HCT116 (cell line): Measurements from ENCODE around the gene MTHFR. TPM values are rescaled to one million over a fixed set of nuclear protein-coding genes. Genes with fewer than 3 reads are reported as not detected.

ENCODE experiments used
- ATAC-seq: fragments of 200-7000 bp; cut with Tn5 transposase; 2 replicates; pipeline ENCODE4 v1.9.1; 2020; ENCODE audit warnings: mild to moderate bottlenecking, moderate library complexity
- BruUV-seq: library from RNA; stranded (reverse); fragments of 400-500 nt; replicated peaks from 2 replicates; lab custom pipeline; 2021; lab: Mats Ljungman, UMichigan
- CTCF ChIA-PET: fragments of 300-600 bp; sonication (Branson Sonifier 250); formaldehyde crosslinking; loops from one replicate; lab custom pipeline; 2021; ENCODE audit warnings: antibody characterized with exemption; lab: Charles Lee
- POLR2A ChIA-PET: fragments of 300-600, 350-600 bp; sonication (Branson Sonifier 250); formaldehyde crosslinking; loops from one replicate; lab custom pipeline; 2021; ENCODE audit warnings: antibody characterized with exemption; lab: Charles Lee
- RAD21 ChIA-PET, 2 experiments: fragments of 300-600 bp; sonication (Branson Sonifier 250); formaldehyde crosslinking; loops; one replicate each; lab custom pipeline; 2023; ENCODE audit warnings: low total read pairs in 2 of 2; ENCODE audit not compliant: uncharacterized antibody in 2 of 2, unreplicated experiment in 2 of 2, low non-redundant PET in 1 of 2; lab: Charles Lee
- DNase-seq: peaks from one replicate; pipeline ENCODE4 v3.0.0-alpha.2; 2010; ENCODE audit warnings: low read depth, low spot score
- H2AFZ ChIP-seq: fragments of 200-600 bp; shearing (Covaris generic), sonication (generic); 2 replicates; pipeline ENCODE4 v1.6.1; 2017; ENCODE audit warnings: low read depth, mixed run types, mixed read lengths, antibody characterized with exemption, low read length; ENCODE audit not compliant: poor library complexity, severe bottlenecking
- H3K27ac ChIP-seq: 2 replicates; pipeline ENCODE4 v1.5.1; 2012; ENCODE audit warnings: low read depth, low read length
- H3K27me3 ChIP-seq: fragments of 200-600 bp; sonication (generic); 2 replicates; pipeline ENCODE4 v1.6.1; 2016; ENCODE audit warnings: mixed run types, low read length, mixed read lengths; ENCODE audit not compliant: insufficient read depth
- H3K36me3 ChIP-seq, 2 experiments: fragments of 200-500 bp in 1 of 2; fragments of 200-600 bp in 1 of 2; sonication (Bioruptor generic) in 1 of 2; sonication (generic) in 1 of 2; 2 replicates each; pipeline versions ENCODE4 v1.5.1 to v1.6.1; 2014 to 2016; ENCODE audit warnings: low read length in 2 of 2, inconsistent platforms in 1 of 2, mixed read lengths in 1 of 2, mixed run types in 1 of 2; ENCODE audit not compliant: insufficient read depth in 2 of 2, control insufficient read depth in 1 of 2
- H3K4me1 ChIP-seq, 2 experiments: fragments of 200-600 bp in 1 of 2; sonication (generic) in 1 of 2; 2 replicates each; pipeline versions ENCODE4 v1.5.1 to v1.6.1; 2012 to 2017; ENCODE audit warnings: low read length in 2 of 2, inconsistent platforms in 1 of 2, mild to moderate bottlenecking in 1 of 2, mixed read lengths in 1 of 2, mixed run types in 1 of 2, moderate library complexity in 1 of 2; ENCODE audit not compliant: insufficient read depth in 2 of 2, control insufficient read depth in 1 of 2
- H3K4me2 ChIP-seq: fragments of 200-600 bp; sonication (generic); 2 replicates; pipeline ENCODE4 v1.6.1; 2017; ENCODE audit warnings: mixed run types, low read length, mixed read lengths
- H3K4me3 ChIP-seq, 2 experiments: fragments of 200-600 bp in 1 of 2; sonication (generic) in 1 of 2; replicated peaks in 1 of 2; 2 replicates each; pipeline ENCODE4 v1.5.1; 2011 to 2016; ENCODE audit warnings: low read length in 2 of 2, control low read depth in 1 of 2, low read depth in 1 of 2, mild to moderate bottlenecking in 1 of 2, mixed read lengths in 1 of 2, mixed run types in 1 of 2
- H3K79me2 ChIP-seq: fragments of 200-600 bp; sonication (generic); 2 replicates; pipeline ENCODE4 v1.6.1; 2017; ENCODE audit warnings: mild to moderate bottlenecking, mixed run types, low read length, moderate library complexity, mixed read lengths; ENCODE audit not compliant: insufficient read depth
- H3K9ac ChIP-seq: fragments of 200-600 bp; sonication (generic); 2 replicates; pipeline ENCODE4 v1.6.1; 2016; ENCODE audit warnings: low read length, mixed read lengths
- H3K9me2 ChIP-seq: fragments of 200-600 bp; sonication (generic), shearing (Covaris generic); 2 replicates; pipeline ENCODE4 v1.6.1; 2017; ENCODE audit warnings: mixed run types, mild to moderate bottlenecking, moderate library complexity; ENCODE audit not compliant: insufficient read depth
- H3K9me3 ChIP-seq, 2 experiments: fragments of 200-500 bp in 1 of 2; fragments of 200-600 bp in 1 of 2; sonication (Bioruptor generic) in 1 of 2; sonication (generic) in 1 of 2; 2 replicates each; pipeline ENCODE4 v1.6.1; 2014 to 2017; ENCODE audit warnings: low read length in 2 of 2, mixed read lengths in 2 of 2, inconsistent platforms in 1 of 2, low read depth in 1 of 2, mild to moderate bottlenecking in 1 of 2, mixed run types in 1 of 2, moderate library complexity in 1 of 2; ENCODE audit not compliant: control insufficient read depth in 1 of 2, insufficient read depth in 1 of 2
- H4K20me1 ChIP-seq: fragments of 200-600 bp; sonication (generic), shearing (Covaris generic); 2 replicates; pipeline ENCODE4 v1.6.1; 2017; ENCODE audit warnings: mixed run types, mild to moderate bottlenecking, moderate library complexity; ENCODE audit not compliant: insufficient read depth
- CBX3 ChIP-seq: IDR thresholded peaks from 2 replicates; pipeline ENCODE4 v1.6.1; 2012; ENCODE audit warnings: low read depth
- CEBPB ChIP-seq: IDR thresholded peaks from 2 replicates; pipeline ENCODE4 v1.6.1; 2012; ENCODE audit warnings: low read depth
- ELF1 ChIP-seq: IDR thresholded peaks from 2 replicates; pipeline ENCODE4 v1.6.1; 2012; ENCODE audit warnings: low read depth, borderline replicate concordance
- EZH2 ChIP-seq: fragments of 200-600 bp; sonication (generic); IDR thresholded peaks from 2 replicates; pipeline ENCODE4 v1.6.1; 2017; ENCODE audit warnings: antibody characterized with exemption, mixed run types
- FOSL1 ChIP-seq: IDR thresholded peaks from 2 replicates; pipeline ENCODE4 v1.6.1; 2012; ENCODE audit warnings: low read depth
- JUND ChIP-seq: IDR thresholded peaks from 2 replicates; pipeline ENCODE4 v1.6.1; 2012
- POLR2AphosphoS5 ChIP-seq: IDR thresholded peaks from 2 replicates; pipeline ENCODE4 v1.6.1; 2011; ENCODE audit warnings: mild to moderate bottlenecking, low read depth, low read length, moderate library complexity
- RAD21 ChIP-seq: IDR thresholded peaks from 2 replicates; pipeline ENCODE4 v1.6.1; 2012; ENCODE audit warnings: low read depth, mild to moderate bottlenecking
- SP1 ChIP-seq: IDR thresholded peaks from 2 replicates; pipeline ENCODE4 v1.6.1; 2012; ENCODE audit warnings: low read depth
- SRF ChIP-seq: IDR thresholded peaks from 2 replicates; pipeline ENCODE4 v1.6.1; 2012; ENCODE audit warnings: low read depth
- TCF7L2 ChIP-seq: IDR thresholded peaks from 2 replicates; pipeline ENCODE4 v1.7.0; 2011; ENCODE audit warnings: borderline replicate concordance, inconsistent platforms; ENCODE audit not compliant: insufficient read depth, insufficient read length; ENCODE audit errors: extremely low read depth
- ZFX ChIP-seq: fragments of 450-650 bp; IDR thresholded peaks from 2 replicates; pipeline ENCODE4 v1.6.1; 2017
- ZNF274 ChIP-seq: fragments of 200-500 bp; sonication (Bioruptor generic); IDR thresholded peaks from 2 replicates; pipeline ENCODE4 v1.6.1; 2014; ENCODE audit warnings: mild to moderate bottlenecking, low read depth, low read length, inconsistent platforms
- intact Hi-C: fragments of 100-400 bp; cut with micrococcal nuclease; formaldehyde crosslinking; loops from 2 replicates; pipeline ENCODE4 v1.10.0; 2022
- total RNA-seq: library from RNA; stranded (reverse); gene quantifications from one replicate; pipeline ENCODE4 v1.2.1, GENCODE V29; 2021; ENCODE audit not compliant: unreplicated experiment
- TF ChIP-seq, protein P1 (sequence below): IDR thresholded peaks from 2 replicates; pipeline ENCODE4 v1.6.1; 2012; ENCODE audit warnings: low read depth
- TF ChIP-seq, protein P2 (sequence below), 3 experiments: fragments of 200-600 bp in 1 of 3; sonication (generic) in 1 of 3; IDR thresholded peaks in 2 of 3; conservative IDR thresholded peaks in 1 of 3; 2 replicates each; pipeline ENCODE4 v1.5.1; 2012 to 2017; ENCODE audit warnings: low read depth in 2 of 3, low read length in 2 of 3, antibody characterized with exemption in 1 of 3, borderline replicate concordance in 1 of 3, control low read depth in 1 of 3, mild to moderate bottlenecking in 1 of 3, mixed read lengths in 1 of 3, mixed run types in 1 of 3, moderate library complexity in 1 of 3; ENCODE audit not compliant: insufficient read depth in 1 of 3
- TF ChIP-seq, protein P3 (sequence below): IDR thresholded peaks from 2 replicates; pipeline ENCODE4 v1.6.1; 2012
- TF ChIP-seq, protein P4 (sequence below): IDR thresholded peaks from 2 replicates; pipeline ENCODE4 v1.6.1; 2012

The MTHFR gene
- total RNA-seq, 1 experiment from 2014 or later: 20.9 TPM

DNA sequence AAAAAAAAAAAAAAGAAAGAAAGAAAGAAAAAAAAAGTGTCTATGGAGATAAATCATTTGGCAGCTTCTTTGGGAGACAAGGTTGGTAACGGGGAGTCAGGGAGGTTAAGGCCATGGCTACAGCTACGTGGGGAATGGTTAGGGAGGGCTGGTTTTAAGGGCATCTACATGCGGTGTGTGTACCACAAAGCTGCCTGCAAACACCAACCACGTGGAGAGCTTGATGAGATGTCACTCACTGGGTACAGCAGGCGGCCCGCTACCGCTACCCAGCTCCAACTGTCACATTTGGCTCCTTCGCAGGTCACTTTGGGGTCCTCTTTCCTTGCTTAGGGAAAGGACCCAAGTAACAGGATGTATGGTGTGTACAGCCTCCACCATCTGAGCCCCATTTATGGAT, 48.8 kb upstream of the MTHFR start:
- CTCF ChIA-PET: no interaction called here
- no TSS peak for BruUV-seq

DNA sequence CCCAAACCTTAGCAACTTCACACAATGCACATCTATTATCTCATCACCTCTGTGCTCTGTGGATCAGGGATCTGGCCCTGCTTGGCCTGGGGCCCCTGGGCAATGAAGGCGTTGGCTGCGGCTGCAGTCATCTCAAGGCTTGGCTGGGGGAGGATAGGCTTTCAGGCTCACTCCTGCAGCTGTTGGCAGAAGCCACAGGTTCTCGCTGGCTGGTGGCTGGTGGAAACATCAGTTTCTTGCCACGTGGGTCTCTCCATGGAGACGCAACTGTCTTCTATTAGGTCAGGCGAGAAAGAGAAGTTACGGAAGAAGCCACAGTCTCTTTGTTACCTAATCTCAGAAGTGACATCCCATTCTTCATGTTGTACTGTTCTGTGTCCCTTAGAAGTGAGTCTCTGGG, 45.4 kb upstream of the MTHFR start:
- H3K9ac ChIP-seq: no peak overlapping the region
- ATAC-seq: no peak
- no peaks in the 10 kb centered on the region for H3K9me3 ChIP-seq
- no peaks in the 10 kb centered on the region for H3K36me3 ChIP-seq
- no peaks in the 10 kb centered on the region for H3K9me2 ChIP-seq
- no peaks in the 10 kb centered on the region for H4K20me1 ChIP-seq
- intact Hi-C loops: no loop called here
- H3K79me2 ChIP-seq: no peaks in the 10 kb centered on the region
- no peak overlapping the region for H3K4me3 ChIP-seq
- peaks cover 9% of the 10 kb centered on the region; the same call in 1 of the 2 replicates for H3K27me3 ChIP-seq
- no peak overlapping the region for H3K4me2 ChIP-seq
- ChIA-PET POLR2A (no interaction called here), CTCF (no interaction called here), RAD21 (no interaction called here)
- no peak overlapping the region for H2AFZ ChIP-seq
- BruUV-seq: no TSS peak
- DNase-seq: no peak
- H3K4me1 ChIP-seq: 0 out of 4 replicates have a peak, but pooled peaks cover 0 to 3% of the 10 kb centered on the region in 2 experiments
- H3K27ac ChIP-seq: no peak overlapping the region
- no peak for TF ChIP-seq EZH2
- TF ChIP-seq JUND: no peak
- TF ChIP-seq SP1: no peak
- no peak for TF ChIP-seq SRF
- no peak for TF ChIP-seq FOSL1
- TF ChIP-seq TCF7L2: no peak
- no peak for TF ChIP-seq ELF1
- TF ChIP-seq, protein P1, sequence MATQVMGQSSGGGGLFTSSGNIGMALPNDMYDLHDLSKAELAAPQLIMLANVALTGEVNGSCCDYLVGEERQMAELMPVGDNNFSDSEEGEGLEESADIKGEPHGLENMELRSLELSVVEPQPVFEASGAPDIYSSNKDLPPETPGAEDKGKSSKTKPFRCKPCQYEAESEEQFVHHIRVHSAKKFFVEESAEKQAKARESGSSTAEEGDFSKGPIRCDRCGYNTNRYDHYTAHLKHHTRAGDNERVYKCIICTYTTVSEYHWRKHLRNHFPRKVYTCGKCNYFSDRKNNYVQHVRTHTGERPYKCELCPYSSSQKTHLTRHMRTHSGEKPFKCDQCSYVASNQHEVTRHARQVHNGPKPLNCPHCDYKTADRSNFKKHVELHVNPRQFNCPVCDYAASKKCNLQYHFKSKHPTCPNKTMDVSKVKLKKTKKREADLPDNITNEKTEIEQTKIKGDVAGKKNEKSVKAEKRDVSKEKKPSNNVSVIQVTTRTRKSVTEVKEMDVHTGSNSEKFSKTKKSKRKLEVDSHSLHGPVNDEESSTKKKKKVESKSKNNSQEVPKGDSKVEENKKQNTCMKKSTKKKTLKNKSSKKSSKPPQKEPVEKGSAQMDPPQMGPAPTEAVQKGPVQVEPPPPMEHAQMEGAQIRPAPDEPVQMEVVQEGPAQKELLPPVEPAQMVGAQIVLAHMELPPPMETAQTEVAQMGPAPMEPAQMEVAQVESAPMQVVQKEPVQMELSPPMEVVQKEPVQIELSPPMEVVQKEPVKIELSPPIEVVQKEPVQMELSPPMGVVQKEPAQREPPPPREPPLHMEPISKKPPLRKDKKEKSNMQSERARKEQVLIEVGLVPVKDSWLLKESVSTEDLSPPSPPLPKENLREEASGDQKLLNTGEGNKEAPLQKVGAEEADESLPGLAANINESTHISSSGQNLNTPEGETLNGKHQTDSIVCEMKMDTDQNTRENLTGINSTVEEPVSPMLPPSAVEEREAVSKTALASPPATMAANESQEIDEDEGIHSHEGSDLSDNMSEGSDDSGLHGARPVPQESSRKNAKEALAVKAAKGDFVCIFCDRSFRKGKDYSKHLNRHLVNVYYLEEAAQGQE: no peak
- TF ChIP-seq ZFX: no peak
- no peak for TF ChIP-seq ZNF274
- TF ChIP-seq, protein P2, sequence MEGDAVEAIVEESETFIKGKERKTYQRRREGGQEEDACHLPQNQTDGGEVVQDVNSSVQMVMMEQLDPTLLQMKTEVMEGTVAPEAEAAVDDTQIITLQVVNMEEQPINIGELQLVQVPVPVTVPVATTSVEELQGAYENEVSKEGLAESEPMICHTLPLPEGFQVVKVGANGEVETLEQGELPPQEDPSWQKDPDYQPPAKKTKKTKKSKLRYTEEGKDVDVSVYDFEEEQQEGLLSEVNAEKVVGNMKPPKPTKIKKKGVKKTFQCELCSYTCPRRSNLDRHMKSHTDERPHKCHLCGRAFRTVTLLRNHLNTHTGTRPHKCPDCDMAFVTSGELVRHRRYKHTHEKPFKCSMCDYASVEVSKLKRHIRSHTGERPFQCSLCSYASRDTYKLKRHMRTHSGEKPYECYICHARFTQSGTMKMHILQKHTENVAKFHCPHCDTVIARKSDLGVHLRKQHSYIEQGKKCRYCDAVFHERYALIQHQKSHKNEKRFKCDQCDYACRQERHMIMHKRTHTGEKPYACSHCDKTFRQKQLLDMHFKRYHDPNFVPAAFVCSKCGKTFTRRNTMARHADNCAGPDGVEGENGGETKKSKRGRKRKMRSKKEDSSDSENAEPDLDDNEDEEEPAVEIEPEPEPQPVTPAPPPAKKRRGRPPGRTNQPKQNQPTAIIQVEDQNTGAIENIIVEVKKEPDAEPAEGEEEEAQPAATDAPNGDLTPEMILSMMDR (IDR thresholded peaks at IDR 0.05 in 2 of 3, conservative IDR thresholded peaks at IDR 0.05 in 1 of 3; ENCODE audit: borderline replicate concordance in 1 of 3, insufficient read depth in 1 of 3, low read depth in 2 of 3, low read length in 2 of 3): no peak
- TF ChIP-seq, protein P3, sequence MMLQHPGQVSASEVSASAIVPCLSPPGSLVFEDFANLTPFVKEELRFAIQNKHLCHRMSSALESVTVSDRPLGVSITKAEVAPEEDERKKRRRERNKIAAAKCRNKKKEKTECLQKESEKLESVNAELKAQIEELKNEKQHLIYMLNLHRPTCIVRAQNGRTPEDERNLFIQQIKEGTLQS: no peak
- TF ChIP-seq, protein P4, sequence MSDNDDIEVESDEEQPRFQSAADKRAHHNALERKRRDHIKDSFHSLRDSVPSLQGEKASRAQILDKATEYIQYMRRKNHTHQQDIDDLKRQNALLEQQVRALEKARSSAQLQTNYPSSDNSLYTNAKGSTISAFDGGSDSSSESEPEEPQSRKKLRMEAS: no peak
- no peak for TF ChIP-seq RAD21
- TF ChIP-seq CEBPB: no peak
- TF ChIP-seq CBX3: no peak

More for the DNA sequence above, 48.8 kb upstream of the MTHFR start:
- H3K9me3 ChIP-seq: no peaks in the 10 kb centered on the region
- no peaks in the 10 kb centered on the region for H3K36me3 ChIP-seq
- no peak overlapping the region for H2AFZ ChIP-seq
- ChIA-PET POLR2A (interaction anchor here (2.0 kb wide), 1 partner anchor 54 kb away, joined by 7 read pairs; no protein-coding TSS in a partner anchor), RAD21 (no interaction called here)
- H3K4me1 ChIP-seq: 0 out of 4 replicates have a peak, but pooled peaks cover 0 to 3% of the 10 kb centered on the region in 2 experiments
- H3K9me2 ChIP-seq: no peaks in the 10 kb centered on the region
- H4K20me1 ChIP-seq: no peaks in the 10 kb centered on the region
- H3K9ac ChIP-seq: no peak overlapping the region
- peaks cover 36% of the 10 kb centered on the region for H3K27me3 ChIP-seq
- DNase-seq (no peak), ATAC-seq (no peak)
- H3K4me3 ChIP-seq: no peak overlapping the region
- H3K79me2 ChIP-seq: no peaks in the 10 kb centered on the region
- no peak for TF ChIP-seq CBX3
- TF ChIP-seq POLR2AphosphoS5: no peak
- TF ChIP-seq RAD21: no peak
- H3K4me2 ChIP-seq: no peak overlapping the region
- no peak overlapping the region for H3K27ac ChIP-seq
- intact Hi-C loops: no loop called here
